Measurements from ENCODE around the gene AK9.

DNA sequence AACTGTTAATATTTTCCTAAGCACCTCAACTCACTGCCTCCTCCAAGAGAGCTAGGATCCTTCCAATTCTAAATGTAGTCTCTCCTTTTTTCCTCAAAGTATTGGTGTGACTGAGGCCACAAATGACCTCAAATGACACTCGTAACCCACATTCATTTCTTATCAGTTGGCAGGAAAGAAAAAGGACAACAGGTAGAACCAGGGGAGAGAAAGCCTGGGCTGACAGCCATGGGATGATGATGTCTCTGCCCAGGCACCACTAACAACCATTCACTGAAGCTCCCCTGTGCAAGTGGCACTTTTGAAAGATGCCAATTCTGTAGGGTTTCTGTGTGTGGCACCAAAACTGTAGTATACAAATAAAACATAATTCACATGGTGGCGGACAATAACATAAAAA is 215.4 kb downstream of the AK9 start:
- no peak for TF ChIP-seq EZH2 (IDR thresholded peaks at IDR 0.05)
- TF ChIP-seq POLR2AphosphoS5 (IDR thresholded peaks at IDR 0.05; ENCODE audit: borderline replicate concordance, low read depth, low read length), result no peak
- no peak for TF ChIP-seq FOXP2 (optimal IDR thresholded peaks at IDR 0.05; ENCODE audit: control extremely low read depth, extremely low read length, insufficient read depth)

Data from SK-N-MC (cell line).